Cardiac muscle cell (in vitro differentiated cells and primary cell): ENCODE data around the gene NLRC5. TPM values are rescaled to one million over a fixed set of nuclear protein-coding genes. Genes with fewer than 3 reads are reported as not detected.
"Not testable (repeated sequence)": the region's sequence is repeated elsewhere in the genome, so short reads cannot be mapped to it uniquely, and the experiment has no call there.

ENCODE experiments used
- DNase-seq, 2 donors: peaks; one replicate each; pipeline versions ENCODE4 v3.0.0 to v3.0.0-alpha.2; 2010 to 2017; ENCODE audit warnings: low read depth in 1 of 2, low spot score in 1 of 2
- H3K27ac ChIP-seq: fragments of 200-600 bp; sonication (generic); 2 replicates; pipeline ENCODE4 v1.5.1; 2016
- H3K27me3 ChIP-seq: fragments of 200-600 bp; sonication (generic); 2 replicates; pipeline ENCODE4 v1.6.0; 2016; ENCODE audit warnings: control low read depth
- H3K36me3 ChIP-seq: fragments of 200-600 bp; sonication (generic); 2 replicates; pipeline ENCODE4 v1.5.1; 2016; ENCODE audit warnings: control low read depth
- H3K4me1 ChIP-seq: fragments of 200-600 bp; sonication (generic); 2 replicates; pipeline ENCODE4 v1.8.1; 2017; ENCODE audit warnings: low read depth, mild to moderate bottlenecking, mixed run types
- H3K4me3 ChIP-seq: fragments of 200-600 bp; sonication (generic); 2 replicates; pipeline ENCODE4 v1.5.1; 2016; ENCODE audit warnings: mild to moderate bottlenecking
- H3K9me3 ChIP-seq: fragments of 200-600 bp; sonication (generic); 2 replicates; pipeline ENCODE4 v1.5.1; 2017; ENCODE audit warnings: low read depth, mild to moderate bottlenecking, control low read depth
- CTCF ChIP-seq: IDR thresholded peaks from 2 replicates; pipeline ENCODE4 v1.5.1; 2012; ENCODE audit warnings: low read depth, mild to moderate bottlenecking, low read length
- polyA plus RNA-seq: library from polyadenylated mRNA; unstranded; fragments of >200 nt; fragmentation: Nextera tagmentation; extraction: Ambion mirVana; gene quantifications from 2 replicates; pipeline ENCODE4 v1.2.1, GENCODE V29; 2016
- total RNA-seq: library from RNA; depleted of rRNA; stranded (reverse); fragments of >200 nt; gene quantifications from 2 replicates; pipeline ENCODE4 v1.2.3, GENCODE V29; 2016

The NLRC5 gene
- total and polyA plus RNA-seq, 2 experiments from 2014 or later: not detected

GRCh38 chr16:56971768-56972043 is 17.7 kb upstream of the NLRC5 start:
- Histone ChIP-seq H3K4me3 (no peak overlapping the region), H3K27ac (no peak overlapping the region), H3K27me3 (no peaks in the 10 kb centered on the region), H3K9me3 (no peaks in the 10 kb centered on the region), H3K36me3 (no peaks in the 10 kb centered on the region), H3K4me1 (no peaks in the 10 kb centered on the region)
- TF ChIP-seq CTCF: no peak
- DNase-seq: no peak

GRCh38 chr16:56972403-56973293 is 16.7 kb upstream of the NLRC5 start:
- no peak for DNase-seq
- no peaks in the 10 kb centered on the region for H3K9me3 ChIP-seq
- TF ChIP-seq CTCF: no peak
- H3K27ac ChIP-seq: no peak overlapping the region
- no peaks in the 10 kb centered on the region for H3K36me3 ChIP-seq
- H3K27me3 ChIP-seq: no peaks in the 10 kb centered on the region
- no peaks in the 10 kb centered on the region for H3K4me1 ChIP-seq
- no peak overlapping the region for H3K4me3 ChIP-seq

DNA sequence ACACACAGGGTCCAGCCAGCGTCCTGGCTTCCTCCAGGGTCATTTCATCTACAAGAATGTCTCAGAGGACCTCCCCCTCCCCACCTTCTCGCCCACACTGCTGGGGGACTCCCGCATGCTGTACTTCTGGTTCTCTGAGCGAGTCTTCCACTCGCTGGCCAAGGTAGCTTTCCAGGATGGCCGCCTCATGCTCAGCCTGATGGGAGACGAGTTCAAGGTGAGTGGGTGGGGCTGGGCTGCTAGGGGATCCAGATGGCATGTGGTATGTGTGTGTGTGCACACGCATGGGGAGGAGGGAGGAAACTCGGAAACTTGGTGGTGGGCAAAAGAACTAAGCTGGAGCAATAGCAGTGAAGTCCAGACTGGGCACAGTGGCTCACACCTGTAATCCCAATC is 16.1 kb upstream of the NLRC5 start:
- Histone ChIP-seq H3K4me3 (no peak overlapping the region), H3K27me3 (no peaks in the 10 kb centered on the region), H3K27ac (no peak overlapping the region), H3K4me1 (no peaks in the 10 kb centered on the region), H3K9me3 (no peaks in the 10 kb centered on the region), H3K36me3 (no peaks in the 10 kb centered on the region)
- TF ChIP-seq CTCF: no peak
- DNase-seq: no peak

GRCh38 chr16:56973899-56974298 is 15.5 kb upstream of the NLRC5 start:
- not testable (repeated sequence) for H3K27me3 ChIP-seq, H3K9me3 ChIP-seq, H3K36me3 ChIP-seq, DNase-seq, H3K4me1 ChIP-seq, H3K4me3 ChIP-seq, H3K27ac ChIP-seq

DNA sequence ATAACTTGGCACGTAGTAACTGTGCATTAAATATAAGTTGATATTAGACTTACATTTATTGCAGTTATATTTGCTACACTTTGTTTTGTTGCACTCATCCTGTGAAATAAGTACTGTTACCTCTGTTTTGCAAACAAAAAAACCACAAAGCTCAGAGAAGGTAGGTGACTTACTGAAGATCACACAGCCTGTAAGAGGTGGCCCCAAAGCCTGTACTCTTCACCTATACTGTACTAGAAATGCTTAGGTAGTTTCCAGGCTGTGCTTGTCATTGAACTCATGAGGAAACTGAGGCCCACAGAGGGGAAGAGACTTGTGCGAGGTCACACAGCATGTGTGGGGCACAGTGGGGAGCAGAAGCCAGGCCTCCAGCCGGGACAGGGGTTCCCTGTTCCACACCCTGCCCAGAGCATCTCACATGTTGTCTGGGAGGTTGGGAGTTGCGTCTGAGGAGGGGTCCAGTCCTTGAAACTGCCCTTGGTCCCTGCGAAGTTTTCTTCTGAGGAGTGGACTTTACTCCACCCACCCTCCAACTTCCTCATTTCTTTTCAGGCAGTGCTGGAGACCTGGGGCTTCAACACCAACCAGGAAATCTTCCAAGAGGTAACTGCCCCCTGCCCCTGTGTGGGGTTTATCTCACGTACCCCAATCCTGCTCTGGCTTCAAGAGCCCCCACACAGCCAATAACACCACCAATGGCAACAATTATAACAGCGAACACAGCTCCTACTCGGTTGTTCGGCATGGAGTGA is 14.6 kb upstream of the NLRC5 start:
- no peak for DNase-seq
- no peak overlapping the region for H3K4me3 ChIP-seq
- no peaks in the 10 kb centered on the region for H3K27me3 ChIP-seq
- H3K36me3 ChIP-seq: no peaks in the 10 kb centered on the region
- no peak for TF ChIP-seq CTCF
- H3K9me3 ChIP-seq: no peaks in the 10 kb centered on the region
- H3K27ac ChIP-seq: no peak overlapping the region
- H3K4me1 ChIP-seq: no peaks in the 10 kb centered on the region

DNA sequence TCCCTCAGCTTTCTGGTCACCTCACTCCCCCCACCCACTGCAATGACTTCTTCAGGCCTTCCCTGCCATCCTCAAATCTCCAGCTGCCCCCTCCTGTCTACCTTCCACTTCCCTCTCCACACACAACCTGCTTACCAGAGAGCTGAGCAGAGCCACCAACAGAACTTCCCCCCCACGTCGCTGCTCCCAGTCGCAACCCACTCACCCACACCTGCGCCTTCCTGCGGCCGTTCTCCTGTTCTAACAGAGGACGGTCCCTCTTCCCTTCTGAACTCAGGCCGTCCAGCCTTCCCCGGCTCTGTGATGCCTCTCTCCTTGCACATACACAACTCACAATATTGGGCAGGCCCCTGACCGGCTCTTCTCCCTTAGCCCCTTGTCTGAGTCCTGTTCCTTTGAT is 13.6 kb upstream of the NLRC5 start:
- Histone ChIP-seq H3K27me3 (no peaks in the 10 kb centered on the region), H3K4me3 (no peak overlapping the region), H3K9me3 (no peaks in the 10 kb centered on the region), H3K27ac (no peak overlapping the region), H3K36me3 (no peaks in the 10 kb centered on the region), H3K4me1 (no peaks in the 10 kb centered on the region)
- no peak for TF ChIP-seq CTCF
- no peak for DNase-seq
